Measurements from ENCODE around the gene NUMBL.
"Not testable (repeated sequence)": the region's sequence is repeated elsewhere in the genome, so short reads cannot be mapped to it uniquely, and the experiment has no call there.

NUMBL gene

DNA sequence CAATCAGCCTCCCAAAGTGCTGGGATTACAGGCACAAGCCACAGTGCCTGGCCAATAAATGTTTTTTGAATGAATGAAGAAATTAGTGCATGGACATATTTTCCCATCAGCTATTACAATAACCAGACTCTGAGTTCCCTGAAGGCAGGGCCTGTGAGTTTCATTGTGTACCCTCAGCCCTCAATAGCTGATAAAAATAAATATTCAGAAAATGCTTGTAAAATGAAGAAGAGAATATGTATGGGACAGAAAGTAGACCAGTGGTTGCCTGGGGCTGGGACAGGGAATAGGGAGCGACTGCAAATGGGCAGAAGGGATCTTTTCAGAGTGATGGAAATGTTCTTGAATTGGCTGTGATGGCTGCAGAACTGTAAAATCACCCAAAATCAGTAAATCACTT, 28.8 kb downstream of the NUMBL start:
- no peak for DNase-seq

DNA sequence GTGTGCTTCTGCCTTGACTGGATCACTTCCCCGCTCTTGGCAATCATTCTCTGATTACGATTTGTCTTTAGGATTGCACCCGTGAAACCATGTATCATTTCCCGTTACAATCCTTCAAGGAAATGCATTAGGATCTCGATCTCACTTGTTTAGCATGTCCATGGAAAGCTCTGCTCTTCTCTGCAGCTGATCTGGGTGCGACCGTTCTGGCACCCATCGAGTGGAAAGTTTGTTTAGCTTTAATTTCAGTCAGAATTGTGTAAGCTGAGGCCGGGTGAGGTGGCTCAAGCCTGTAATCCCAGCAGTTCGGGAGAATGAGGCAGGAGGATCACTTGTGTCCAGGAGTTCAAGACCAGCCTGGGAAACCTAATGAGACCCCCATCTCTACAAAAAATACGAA, 30.9 kb downstream of the NUMBL start:
- DNase-seq, result no peak

DNA sequence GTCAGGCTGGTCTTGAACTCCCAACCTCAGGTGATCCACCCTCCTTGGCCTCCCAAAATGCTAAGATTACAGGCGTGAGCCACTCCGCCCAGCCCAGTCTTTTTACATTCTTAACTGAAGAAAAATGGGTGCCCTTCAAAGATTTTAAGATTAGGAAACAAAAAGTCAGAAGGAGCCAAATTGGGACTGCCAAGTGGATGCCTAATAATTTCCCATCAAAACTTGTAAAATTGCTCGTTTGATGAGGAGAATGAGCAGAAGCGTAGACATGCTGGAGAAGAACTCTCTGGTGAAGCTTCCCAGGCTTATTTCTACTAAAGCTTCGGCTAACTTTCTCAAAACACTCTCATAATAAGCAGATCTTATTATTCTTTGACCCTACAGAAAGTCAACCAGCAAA, 31.3 kb downstream of the NUMBL start:
- no peak for DNase-seq

DNA sequence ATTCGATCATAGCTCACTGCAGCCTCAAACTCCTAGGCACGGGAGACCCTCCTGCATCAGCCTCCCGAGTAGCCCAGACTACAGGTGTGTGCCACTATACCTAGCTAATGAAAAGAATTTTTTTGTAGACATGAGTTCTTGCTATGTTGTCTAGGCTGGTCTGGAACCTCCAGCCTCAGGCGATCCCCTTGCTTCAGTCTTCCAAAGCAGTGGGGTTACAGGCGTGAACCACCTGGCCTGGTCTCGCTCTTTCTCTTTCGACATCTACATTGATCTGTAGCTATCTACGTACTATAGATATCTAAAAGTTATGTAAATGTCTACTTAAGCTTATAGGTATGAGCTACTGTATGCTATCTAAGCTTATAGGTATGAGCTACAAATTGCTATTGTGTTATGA, 32.4 kb downstream of the NUMBL start:
- DNase-seq, result no peak

DNA sequence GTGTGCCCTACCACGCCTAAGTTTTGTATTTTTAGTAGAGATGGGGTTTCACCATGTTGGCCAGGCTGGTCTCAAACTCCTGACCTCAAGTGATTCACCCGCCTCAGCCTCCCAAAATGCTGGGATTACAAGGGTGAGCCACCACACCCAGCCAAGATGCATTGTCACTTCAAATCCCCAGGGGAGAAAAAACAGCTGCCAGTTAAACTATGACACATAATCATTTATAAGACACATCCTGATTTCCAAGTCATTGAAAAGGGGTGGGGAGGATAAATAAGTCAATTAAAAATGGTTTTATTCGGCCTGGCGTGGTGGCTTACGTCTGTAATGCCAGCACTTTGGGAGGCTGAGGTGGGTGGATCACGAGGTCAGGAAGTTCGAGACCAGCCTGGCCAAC, 34.8 kb downstream of the NUMBL start:
- DNase-seq, result not testable (repeated sequence)

DNA sequence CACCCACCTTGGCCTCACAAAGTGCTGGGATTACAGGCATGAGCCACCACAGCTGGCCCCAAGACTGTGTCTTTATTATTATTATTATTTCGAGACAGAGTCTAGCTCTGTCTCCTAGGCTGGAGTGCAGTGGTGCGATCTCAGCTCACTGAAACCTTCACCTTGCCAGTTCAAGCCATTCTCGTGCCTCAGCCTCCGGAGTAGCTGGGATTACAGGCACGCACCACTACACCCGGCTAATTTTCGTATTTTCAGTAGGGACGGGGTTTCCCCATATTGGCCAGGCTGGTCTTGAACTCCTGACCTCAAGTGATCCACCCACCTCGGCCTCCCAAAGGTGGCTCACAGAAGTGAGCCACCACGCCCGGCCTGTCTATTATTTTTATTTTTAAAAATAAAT, 38.1 kb downstream of the NUMBL start:
- DNase-seq, result not testable (repeated sequence)

DNA sequence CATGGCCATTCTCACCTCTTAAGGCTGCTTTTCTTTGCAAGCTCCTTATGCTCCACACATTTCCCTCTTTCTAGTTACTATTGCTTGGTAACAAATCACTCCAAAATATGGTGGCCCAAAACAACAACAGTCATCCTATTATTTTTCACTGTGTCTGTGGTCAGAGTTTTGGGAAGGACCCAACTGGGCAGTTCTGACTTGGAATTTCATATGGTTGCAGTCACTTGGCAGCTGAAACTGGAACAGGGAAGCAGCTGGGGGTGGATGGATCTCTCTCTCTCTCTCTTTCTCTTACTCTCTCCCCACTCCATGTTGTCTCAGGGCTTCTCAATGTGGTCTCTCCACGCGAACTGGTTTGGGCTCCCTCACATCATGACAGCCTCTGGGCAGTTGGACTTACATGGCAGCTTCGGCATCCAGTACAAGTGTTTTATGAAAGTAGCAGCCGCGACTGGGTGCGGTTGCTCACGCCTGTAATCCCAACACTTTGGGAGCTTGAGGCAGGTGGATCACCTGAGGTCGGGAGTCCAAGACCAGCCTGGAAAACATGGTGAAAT, 39.6 kb downstream of the NUMBL start:
- no peak for DNase-seq

DNA sequence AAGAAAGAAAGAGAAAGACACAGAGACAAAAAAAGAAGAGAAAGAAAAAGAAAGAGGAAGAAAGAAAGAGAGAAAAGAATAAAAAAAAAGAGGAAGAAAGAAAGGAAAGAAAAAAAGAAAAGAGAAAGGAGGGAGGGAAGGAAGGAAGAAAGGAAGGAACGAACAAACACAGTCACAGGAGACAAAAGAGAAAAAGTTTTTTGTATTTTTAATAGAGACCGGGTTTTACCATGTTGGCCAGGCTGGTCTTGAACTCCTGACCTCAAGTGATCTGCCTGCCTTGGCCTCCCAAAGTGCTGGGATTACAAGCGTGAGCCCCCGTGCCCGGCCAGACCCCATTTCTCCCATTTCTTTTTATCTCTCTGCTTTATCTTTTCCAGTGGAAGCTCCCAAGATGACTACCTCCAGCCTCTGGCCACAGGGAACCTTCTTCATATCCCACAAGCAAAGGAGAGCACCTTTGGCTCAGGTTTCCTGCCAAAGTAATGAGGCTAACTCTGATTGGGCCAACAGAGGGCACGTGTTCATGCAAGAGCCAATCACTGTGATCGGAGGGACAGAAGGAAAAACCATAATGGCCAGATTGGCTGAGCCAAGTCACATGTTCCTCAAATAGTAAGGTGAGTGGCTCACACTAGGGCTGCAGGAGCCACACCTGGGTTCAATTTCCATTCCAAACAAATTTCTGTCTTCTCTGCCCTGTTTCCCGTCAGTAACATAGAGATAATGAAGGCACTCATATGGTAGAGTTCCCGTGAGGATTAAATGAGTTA, 40.4 kb downstream of the NUMBL start:
- not testable (repeated sequence) for DNase-seq

DNA sequence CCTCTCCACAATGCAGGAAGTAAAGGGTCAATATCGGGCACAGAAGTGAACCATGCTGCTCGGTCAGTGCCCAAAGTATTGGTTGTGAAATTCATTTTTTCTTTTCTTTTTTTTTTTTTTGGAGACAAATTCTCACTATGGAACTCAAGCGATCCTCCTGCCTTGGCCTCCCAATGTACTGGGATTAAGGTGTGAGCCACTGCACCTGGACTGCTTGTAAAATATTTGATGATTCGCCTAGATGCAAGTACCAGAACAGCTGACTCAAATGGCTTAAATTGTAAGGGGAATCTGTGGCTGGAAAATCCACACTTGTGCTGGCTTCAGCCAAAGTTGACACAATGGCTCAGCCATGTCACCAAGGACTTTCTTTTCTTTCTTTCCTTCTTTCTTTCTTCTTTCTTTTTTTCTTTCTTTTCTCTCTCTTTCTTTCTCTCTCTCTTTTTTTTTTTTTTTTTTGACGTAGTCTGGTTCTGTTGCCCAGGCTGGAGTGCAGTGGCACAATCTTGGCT, 43.7 kb downstream of the NUMBL start:
- no peak for DNase-seq

DNA sequence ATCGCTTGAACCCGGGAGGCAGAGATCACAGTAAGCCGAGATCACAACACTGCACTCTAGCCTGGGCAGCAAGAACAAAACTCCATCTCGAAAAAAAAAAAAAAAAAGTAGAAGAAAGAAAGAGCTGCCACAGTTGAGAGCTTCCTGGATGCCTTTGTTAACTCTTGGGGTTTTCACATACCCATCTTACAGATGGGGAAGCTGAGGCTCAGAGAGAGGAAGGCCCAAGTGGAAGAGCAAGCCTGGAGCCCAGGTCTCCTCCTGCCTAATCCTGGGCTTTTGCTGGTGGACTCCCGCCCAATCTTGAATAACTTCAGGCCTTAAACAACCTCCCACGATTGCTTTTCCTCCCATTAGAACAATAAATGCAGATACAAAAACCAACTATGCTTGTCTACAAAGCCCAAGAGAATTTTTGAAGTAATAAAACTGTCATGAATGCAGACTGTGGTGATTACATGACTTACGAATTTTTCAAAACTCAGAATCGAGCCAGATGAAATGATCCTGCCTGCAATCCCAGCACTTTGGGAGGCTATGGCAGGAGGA, 47.6 kb downstream of the NUMBL start:
- DNase-seq, result no peak

DNA sequence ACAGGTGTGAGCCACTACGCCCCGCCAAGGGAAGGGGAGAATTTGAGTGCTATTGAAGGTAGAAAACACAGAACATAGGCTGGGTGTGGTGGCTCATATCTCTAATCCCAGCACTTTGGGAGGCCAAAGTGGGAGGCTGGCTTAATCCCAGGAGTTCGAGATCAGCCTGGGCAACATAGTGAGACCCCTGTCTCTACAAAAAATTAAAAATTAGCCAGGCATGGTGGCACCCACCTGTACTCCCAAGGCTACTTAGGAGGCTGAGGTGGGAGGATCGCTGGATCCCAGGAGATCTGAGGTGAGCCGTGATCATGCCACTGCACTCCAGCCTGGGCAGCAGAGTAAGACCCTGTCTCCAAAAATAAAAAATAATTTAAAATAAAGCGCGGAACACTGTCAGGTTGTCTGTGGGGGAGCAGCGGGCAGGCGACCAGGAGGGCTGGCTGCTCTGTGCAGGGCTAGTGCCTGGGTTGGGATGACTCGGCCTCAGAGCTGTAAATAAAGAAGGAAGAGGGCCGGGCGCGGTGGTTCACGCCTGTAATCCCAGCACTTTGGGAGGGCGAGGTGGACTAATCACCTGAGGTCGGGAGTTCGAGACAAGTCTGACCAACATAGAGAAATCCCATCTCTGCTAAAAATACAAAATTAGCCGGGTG, 48.3 kb downstream of the NUMBL start:
- DNase-seq, result no peak

DNA sequence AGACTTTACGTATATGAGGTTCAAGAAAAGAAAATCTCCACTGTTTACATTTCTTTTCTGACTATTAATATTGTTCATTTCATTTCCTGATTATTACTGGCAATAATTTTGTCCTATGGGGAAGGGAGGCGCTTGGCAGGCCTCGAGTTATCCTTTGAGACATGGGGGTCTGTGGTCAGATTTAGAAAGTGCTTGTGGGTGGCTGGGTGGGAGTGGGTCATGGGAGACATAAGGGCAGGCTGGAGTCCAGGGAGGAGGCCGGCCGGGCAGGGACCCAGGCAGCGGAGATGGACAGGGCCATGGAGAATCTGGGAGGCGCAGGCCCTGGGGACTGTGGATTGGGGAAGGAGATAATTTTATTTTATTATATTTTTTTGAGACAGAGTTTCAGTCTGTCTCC, 49.2 kb downstream of the NUMBL start:
- DNase-seq, result no peak

DNA sequence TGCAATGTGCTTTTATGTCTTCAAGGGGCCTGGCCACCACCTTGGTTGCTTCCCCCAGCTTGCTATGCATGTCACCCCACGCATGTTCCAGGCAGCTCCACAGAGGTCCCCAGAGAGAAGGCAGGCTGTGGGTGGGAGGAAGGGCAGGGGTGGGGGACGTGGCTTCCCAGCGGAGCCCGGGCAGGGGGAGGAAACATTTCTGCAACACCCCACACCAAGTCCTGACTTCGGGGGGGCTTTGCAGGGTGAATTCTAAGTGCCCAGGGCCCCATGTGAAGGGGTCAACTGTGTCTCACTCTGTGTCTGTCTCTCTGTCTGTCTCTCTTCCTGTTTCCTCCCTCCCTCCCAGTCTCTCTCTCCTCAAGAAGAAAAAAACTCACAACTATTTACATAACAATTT, 49.7 kb downstream of the NUMBL start:
- DNase-seq, result no peak

DNA sequence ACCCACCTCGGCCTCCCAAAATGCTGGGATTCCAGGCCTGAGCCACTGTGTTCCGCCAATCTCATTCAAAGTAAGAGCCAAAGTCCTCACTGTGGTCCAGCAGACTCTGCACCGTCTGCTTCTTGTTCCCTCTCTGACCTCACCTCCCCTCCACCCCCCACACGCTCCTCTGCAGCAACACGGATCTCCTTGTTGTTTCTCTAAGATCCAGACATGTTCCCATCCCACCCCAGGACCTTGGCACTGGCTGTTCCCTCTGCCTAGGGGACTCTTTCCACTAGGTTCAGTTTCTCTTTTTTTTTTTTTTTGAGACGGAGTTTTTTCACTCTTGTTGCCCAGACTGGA, 50.8 kb downstream of the NUMBL start:
- DNase-seq, result no peak

DNA sequence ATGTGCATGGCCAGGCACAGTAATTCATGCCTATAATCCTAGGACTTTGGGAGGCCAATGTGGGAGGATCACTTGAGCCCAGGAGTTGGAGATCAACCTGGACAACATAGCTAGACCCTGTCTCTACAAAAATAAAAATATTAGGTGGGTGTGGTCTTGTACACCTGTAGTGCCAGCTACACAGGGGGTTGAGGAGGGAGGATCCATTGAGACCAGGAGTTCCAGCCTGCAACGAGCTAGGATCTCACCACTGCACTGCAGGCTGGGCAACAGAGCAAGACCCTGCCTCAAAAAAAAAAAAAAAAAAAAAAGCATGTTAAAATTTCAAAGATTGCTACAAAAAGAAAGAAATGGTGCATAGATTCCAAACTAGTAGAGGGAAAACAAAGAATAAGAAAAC, 52.1 kb downstream of the NUMBL start:
- no peak for DNase-seq

DNA sequence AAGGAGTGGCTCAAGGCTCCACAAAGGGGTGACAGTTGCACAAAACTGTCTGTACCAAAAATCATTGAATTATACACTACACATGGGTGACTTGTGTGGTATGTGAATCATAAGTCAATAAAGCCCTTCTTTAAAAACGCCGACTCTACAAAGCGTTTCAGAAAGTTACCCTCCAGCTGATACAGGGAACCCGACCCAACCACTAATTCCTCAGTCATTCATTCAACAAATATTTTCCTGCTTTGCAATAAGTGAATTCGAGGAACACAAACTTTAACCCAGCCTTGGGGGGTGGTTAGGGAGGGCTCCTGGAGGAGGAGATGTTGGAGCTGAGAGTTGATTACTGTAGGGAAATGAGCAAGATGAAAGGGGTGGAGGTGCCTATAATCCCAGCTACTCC, 57.2 kb downstream of the NUMBL start:
- no peak for DNase-seq

DNA sequence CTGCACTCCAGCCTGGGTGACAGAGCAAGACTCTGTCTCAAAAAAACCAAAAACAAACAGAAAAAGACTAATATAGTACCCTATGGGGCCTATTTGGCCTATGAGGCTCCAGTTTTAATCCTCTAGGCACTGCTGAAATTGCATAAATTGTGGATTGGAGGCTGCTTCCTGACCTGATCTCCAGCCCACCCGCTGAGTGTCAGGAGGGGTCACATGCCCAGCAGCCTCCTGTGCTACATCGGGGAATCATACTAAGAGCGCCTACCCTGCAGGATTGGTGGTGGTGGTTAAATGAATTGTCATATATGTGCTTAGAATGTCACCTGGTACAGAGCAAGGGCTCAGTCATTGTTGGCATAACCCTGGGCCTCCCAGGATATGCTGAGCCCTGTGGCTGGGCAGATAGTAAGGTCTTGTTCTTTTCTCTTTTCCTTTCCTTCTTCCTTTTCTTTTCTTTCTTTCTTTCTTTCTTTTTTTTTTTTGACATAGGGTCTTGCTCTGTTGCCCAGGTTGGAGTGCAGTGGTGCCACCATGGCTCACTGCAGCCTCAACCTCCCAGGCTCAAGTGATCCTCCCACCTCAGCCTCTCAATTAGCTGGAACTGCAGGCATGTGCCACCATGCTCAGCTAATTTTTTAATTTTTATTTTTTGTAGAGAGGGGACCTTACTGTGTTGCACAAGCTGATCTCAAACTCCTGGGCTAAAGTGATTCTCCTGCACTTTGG, 58.0 kb downstream of the NUMBL start:
- no peak for DNase-seq

DNA sequence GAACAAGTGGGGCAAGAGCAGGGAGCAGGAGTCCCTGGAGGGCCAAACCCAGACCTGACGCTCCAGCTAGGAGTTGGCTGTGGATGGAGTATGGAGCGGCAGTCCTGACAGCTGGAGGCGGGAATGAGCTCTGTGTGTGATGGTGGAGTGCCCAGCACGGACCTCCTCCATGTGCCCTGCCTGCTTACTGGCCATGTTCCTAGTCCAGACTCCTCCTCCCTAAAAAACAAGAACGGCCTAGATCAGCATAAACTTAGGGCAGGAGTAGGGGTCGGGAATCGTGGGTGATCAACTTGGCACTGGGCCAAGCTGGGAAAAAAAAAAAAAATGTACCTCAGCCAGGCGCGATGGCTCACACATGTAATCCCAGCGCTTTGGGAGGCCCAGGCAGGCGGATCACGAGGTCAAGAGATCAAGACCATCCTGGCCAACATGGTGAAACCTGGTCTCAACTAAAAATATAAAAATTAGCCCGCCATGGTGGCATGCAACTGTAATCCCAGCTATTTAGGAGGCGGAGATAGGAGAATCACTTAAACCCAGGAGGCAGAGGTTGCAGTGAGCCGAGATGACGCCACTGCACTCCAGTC, 59.8 kb downstream of the NUMBL start:
- DNase-seq, result no peak

DNA sequence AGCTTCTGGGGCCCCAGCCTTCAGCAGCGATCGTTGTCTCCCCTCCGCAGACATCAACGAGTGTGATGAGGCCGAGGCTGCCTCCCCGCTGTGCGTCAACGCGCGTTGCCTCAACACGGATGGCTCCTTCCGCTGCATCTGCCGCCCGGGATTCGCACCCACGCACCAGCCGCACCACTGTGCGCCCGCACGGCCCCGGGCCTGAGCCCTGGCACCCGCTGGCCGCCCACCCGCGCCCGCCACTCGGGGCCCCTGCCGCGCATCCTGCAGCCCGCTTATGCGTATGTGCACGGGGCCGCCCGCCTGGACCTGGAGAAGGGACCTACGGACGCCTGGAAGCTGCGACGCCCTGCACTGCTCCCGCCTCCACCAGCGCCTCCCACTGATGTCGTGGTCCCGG, 61.1 kb downstream of the NUMBL start:
- no peak for DNase-seq

DNA sequence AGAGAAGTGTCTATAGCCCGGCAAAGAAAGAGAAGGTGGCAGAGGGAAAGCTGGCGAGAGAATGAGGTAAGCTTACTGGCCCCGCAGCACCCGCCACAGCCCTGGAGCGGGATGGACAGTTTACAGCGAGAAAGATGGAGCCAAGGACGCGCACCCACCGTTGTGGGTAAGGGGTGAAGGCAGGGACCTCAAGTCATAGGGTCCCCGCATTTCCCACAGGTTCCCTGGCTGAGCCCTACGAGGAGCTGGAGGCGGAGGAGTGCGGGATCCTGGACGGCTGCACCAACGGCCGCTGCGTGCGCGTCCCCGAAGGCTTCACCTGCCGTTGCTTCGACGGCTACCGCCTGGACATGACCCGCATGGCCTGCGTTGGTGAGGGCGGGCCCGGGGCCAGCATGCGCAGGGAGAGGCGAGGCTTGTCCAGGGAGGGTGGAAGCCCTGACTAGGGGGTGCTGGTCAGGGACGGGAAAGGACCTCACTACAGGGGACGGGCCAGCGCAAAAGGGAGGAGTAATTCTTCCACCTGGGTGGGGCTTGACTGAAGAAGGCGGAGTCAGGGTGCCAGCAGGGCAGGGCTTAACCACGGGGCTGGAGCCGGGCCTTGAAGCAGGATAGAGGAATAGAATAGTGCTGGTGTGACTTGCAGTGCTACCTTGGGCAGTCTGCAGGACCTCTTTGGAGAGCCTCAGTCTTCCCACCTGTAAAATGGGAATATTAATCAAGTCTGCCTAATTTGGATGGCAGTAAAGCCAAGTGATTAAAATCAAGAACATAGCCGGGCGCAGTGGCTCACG, 62.8 kb downstream of the NUMBL start:
- no peak for DNase-seq

DNA sequence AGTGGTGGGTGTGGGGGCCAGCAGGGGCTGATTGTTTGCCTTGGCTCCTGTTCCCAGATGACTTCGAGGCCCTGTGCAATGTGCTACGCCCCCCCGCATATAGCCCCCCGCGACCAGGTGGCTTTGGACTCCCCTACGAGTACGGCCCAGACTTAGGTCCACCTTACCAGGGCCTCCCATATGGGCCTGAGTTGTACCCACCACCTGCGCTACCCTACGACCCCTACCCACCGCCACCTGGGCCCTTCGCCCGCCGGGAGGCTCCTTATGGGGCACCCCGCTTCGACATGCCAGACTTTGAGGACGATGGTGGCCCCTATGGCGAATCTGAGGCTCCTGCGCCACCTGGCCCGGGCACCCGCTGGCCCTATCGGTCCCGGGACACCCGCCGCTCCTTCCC, 63.5 kb downstream of the NUMBL start:
- DNase-seq, result no peak

Data from activated CD4-positive, alpha-beta T cell treated with anti-CD3 and anti-CD28 coated beads for 4 hours (primary cell).